ENCODE data around the gene KAT7.
A peak's percentile ranks its signal among the peaks of the same experiment; 100 is the strongest.
"Not testable (repeated sequence)": the region's sequence is repeated elsewhere in the genome, so short reads cannot be mapped to it uniquely, and the experiment has no call there.

The KAT7 gene

DNA sequence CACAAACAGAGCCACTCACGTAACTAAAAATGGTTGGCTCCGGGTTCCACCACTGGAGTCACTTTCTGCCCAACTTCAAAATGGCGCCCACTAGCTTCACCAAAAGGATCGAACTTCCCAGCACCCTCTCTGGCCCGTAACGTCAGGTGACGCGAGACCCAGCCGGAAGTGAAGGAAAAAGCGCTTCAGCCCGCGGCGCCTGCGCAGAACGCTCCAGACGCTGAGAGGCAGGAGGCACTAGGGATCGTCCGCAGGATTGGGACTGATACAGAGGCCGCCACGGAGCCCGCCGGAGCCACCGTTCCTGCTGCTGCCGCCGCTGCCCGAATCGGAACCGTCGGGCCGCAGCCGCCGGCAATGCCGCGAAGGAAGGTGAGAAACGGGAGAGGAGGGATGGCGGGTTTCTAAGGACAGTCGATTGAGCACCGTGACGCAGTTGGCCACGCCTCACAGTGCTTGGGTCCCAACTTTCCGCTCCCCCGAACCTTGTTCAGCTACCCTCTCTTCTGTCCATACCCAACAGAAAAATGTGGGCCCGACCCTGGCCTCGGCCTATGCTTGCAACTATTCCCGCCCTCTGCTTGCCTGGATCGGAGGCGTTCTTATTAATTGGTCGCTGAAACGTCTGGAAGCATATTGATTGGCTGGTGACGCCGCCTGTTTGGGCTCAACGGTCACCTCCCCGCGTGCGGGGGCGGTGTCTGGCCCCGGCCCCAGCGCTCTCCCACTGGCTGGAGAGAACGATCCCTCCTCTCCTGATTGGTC is at the start of gene KAT7:
Gene KAT7, plus strand, starts transcription at position 204 of the 765 bp plus-strand sequence. Its CDS starts 154 bp downstream, at position 358.
- DNase-seq = peak; percentile 100

- peak; percentile 86 for DNase-seq
These were observed 48.7 kb upstream of the KAT7 start for GRCh38 chr17:49739641-49740271.

GRCh38 chr17:49741009-49741691 is 47.3 kb upstream of the KAT7 start:
- no peak for DNase-seq

- no peak for DNase-seq
These were observed 46.8 kb upstream of the KAT7 start for GRCh38 chr17:49741692-49742076.

GRCh38 chr17:49742166-49742638 is 46.3 kb upstream of the KAT7 start:
- no peak for DNase-seq

GRCh38 chr17:49745175-49746139 is 43.0 kb upstream of the KAT7 start:
- no peak for DNase-seq

GRCh38 chr17:49746791-49747490 is 41.5 kb upstream of the KAT7 start:
- no peak for DNase-seq

- no peak for DNase-seq
These were observed 40.8 kb upstream of the KAT7 start for GRCh38 chr17:49747632-49748031.

- no peak for DNase-seq
These were observed 40.3 kb upstream of the KAT7 start for GRCh38 chr17:49748223-49748622.

- no peak for DNase-seq
These were observed 39.7 kb upstream of the KAT7 start for GRCh38 chr17:49748791-49749190.

- DNase-seq = no peak
These were observed 38.8 kb upstream of the KAT7 start for GRCh38 chr17:49749730-49750129.

GRCh38 chr17:49752508-49752907 is 36.0 kb upstream of the KAT7 start:
- DNase-seq = no peak

GRCh38 chr17:49753959-49754391 is 34.5 kb upstream of the KAT7 start:
- no peak for DNase-seq

GRCh38 chr17:49755663-49756283 is 32.7 kb upstream of the KAT7 start:
- DNase-seq = no peak

GRCh38 chr17:49756323-49757150 is 31.9 kb upstream of the KAT7 start:
- no peak for DNase-seq

GRCh38 chr17:49757151-49757777 is 31.2 kb upstream of the KAT7 start:
- DNase-seq = no peak

- DNase-seq = not testable (repeated sequence)
These were observed 29.9 kb upstream of the KAT7 start for GRCh38 chr17:49758464-49759010.

GRCh38 chr17:49759203-49759602 is 29.3 kb upstream of the KAT7 start:
- DNase-seq = no peak

DNA sequence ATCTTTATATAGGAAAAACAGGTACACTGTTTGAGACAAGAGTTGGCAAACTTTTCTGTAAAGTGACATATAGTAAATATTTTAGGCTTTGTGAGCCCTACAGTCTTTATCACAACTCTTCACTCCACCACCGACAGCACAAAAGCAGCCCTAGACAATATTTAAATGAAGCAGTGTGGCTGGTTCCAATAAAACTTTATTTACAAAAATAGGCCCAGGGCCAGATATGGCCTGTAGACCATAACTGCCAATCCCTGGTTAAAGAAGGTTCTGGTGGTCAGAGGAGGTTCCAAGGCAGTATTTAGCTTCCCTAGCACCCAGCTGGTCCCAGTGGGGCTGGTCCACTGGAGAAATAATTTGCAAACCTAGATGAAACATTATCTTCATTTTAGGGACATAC is 28.2 kb upstream of the KAT7 start:
- DNase-seq = no peak

All from NCI-H774 (cell line).